ENCODE data around the gene UST.

DNA sequence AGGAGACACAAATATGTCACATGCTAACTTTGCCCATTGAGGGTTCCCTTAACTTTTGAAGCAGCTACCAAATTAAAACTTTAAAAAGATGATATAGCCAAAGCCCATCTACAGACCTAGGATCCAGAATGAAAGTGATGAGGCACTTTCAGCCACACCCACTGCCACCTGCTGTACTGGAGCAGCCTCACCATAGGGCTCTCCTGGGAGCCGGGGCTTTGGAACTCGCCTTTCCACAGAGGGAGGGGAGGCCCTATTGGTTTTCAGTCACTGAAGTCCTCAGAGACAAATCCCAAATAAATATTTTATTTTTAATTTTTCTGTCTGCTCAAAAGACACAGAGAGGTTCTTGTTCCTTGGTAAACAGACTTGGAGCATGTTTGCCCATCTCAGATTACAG is 332.6 kb downstream of the UST start:
- TF ChIP-seq, protein P1, sequence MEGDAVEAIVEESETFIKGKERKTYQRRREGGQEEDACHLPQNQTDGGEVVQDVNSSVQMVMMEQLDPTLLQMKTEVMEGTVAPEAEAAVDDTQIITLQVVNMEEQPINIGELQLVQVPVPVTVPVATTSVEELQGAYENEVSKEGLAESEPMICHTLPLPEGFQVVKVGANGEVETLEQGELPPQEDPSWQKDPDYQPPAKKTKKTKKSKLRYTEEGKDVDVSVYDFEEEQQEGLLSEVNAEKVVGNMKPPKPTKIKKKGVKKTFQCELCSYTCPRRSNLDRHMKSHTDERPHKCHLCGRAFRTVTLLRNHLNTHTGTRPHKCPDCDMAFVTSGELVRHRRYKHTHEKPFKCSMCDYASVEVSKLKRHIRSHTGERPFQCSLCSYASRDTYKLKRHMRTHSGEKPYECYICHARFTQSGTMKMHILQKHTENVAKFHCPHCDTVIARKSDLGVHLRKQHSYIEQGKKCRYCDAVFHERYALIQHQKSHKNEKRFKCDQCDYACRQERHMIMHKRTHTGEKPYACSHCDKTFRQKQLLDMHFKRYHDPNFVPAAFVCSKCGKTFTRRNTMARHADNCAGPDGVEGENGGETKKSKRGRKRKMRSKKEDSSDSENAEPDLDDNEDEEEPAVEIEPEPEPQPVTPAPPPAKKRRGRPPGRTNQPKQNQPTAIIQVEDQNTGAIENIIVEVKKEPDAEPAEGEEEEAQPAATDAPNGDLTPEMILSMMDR (IDR thresholded peaks at IDR 0.05 in 4 of 5, conservative IDR thresholded peaks at IDR 0.05 in 1 of 5), result no peak
- no peak for TF ChIP-seq POLR2A (IDR thresholded peaks at IDR 0.05)

Measured in gastrocnemius medialis (tissue), 4 donors.